Measurements from ENCODE around the gene ADAMTS20. TPM values are rescaled to one million over a fixed set of nuclear protein-coding genes. Genes with fewer than 3 reads are reported as not detected.

Gene ADAMTS20, protein sequence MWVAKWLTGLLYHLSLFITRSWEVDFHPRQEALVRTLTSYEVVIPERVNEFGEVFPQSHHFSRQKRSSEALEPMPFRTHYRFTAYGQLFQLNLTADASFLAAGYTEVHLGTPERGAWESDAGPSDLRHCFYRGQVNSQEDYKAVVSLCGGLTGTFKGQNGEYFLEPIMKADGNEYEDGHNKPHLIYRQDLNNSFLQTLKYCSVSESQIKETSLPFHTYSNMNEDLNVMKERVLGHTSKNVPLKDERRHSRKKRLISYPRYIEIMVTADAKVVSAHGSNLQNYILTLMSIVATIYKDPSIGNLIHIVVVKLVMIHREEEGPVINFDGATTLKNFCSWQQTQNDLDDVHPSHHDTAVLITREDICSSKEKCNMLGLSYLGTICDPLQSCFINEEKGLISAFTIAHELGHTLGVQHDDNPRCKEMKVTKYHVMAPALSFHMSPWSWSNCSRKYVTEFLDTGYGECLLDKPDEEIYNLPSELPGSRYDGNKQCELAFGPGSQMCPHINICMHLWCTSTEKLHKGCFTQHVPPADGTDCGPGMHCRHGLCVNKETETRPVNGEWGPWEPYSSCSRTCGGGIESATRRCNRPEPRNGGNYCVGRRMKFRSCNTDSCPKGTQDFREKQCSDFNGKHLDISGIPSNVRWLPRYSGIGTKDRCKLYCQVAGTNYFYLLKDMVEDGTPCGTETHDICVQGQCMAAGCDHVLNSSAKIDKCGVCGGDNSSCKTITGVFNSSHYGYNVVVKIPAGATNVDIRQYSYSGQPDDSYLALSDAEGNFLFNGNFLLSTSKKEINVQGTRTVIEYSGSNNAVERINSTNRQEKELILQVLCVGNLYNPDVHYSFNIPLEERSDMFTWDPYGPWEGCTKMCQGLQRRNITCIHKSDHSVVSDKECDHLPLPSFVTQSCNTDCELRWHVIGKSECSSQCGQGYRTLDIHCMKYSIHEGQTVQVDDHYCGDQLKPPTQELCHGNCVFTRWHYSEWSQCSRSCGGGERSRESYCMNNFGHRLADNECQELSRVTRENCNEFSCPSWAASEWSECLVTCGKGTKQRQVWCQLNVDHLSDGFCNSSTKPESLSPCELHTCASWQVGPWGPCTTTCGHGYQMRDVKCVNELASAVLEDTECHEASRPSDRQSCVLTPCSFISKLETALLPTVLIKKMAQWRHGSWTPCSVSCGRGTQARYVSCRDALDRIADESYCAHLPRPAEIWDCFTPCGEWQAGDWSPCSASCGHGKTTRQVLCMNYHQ (N-terminal part only)
- not detected in 2 replicates for total RNA-seq

DNA sequence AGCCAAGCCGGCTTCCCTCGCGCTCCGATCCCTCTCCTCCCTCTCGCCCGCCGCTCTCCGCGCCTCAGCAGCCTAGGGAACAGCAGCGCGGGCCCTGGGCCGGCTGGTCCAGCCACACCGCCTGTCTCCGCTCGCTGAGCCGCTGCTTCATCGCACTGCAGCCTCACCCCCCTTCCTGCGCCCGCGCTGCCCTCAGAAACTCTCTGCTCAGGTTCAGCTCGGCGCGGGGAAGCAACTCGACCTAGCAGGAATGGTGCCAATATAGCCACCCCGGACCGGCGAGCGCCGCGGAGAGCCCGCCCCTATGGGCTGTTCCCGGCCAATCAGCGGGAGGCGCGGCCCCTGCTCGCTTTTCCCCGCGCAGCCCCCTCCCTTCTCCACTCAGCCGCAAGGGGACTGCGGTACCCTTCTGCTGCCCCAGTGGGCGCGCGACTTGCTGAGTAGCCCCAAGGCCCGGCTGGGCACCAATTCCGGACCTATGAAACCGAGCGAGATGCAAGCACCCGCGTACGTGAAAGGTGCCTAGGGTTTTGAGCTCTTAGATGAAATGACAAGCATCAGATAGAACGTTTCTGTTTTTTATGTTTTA, at the start of gene ADAMTS20:
Gene ADAMTS20 (minus strand): TSS at position 233 of the 589 bp plus-strand sequence. CDS start 282 bp downstream, outside the sequence.
- no peaks in the 10 kb centered on the region for H3K36me3 ChIP-seq (ENCODE audit: control insufficient read depth, insufficient read depth, low read length)
- no peak for DNase-seq (ENCODE audit: low read depth)
- TF ChIP-seq CTCF (IDR thresholded peaks at IDR 0.05; ENCODE audit: insufficient read depth, low read length, severe bottlenecking), result no peak
- FAIRE-seq, result no peak
- H3K27me3 ChIP-seq (ENCODE audit: control insufficient read depth, insufficient read depth, low read length), result peaks cover 19% of the 10 kb centered on the region
- no peak within 1 kb of the TSS for H3K4me3 ChIP-seq (ENCODE audit: low read depth, low read length)

DNA sequence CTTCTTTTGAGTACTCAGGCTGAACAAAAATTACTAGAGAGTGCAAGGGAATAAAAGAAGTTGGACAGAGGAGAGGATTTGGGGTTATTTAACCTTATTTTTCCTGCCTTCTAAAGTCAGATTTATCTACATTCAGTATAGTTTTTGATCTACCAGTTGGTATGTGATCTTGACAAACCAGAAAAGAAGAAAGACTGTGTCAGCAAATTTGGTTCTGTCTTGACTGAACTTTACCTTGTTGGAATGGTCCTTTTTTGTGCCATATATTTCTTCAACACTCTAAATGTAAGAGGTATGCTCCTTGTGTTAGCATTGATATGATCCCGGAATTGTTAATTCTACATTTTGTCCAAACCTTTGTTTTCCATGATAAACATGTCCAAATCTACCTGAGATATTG, 47.7 kb upstream of the ADAMTS20 start:
- DNase-seq (ENCODE audit: low read depth), result no peak
- no peaks in the 10 kb centered on the region for H3K27me3 ChIP-seq (ENCODE audit: control insufficient read depth, insufficient read depth, low read length)
- H3K36me3 ChIP-seq (ENCODE audit: control insufficient read depth, insufficient read depth, low read length), result no peaks in the 10 kb centered on the region
- TF ChIP-seq CTCF (IDR thresholded peaks at IDR 0.05; ENCODE audit: insufficient read depth, low read length, severe bottlenecking), result no peak
- FAIRE-seq, result no peak
- no peak overlapping the region for H3K4me3 ChIP-seq (ENCODE audit: low read depth, low read length)

- Histone ChIP-seq H3K4me3 (ENCODE audit: low read depth, low read length) (no peak overlapping the region), H3K27me3 (ENCODE audit: control insufficient read depth, insufficient read depth, low read length) (no peaks in the 10 kb centered on the region), H3K36me3 (ENCODE audit: control insufficient read depth, insufficient read depth, low read length) (no peaks in the 10 kb centered on the region)
- DNase-seq (ENCODE audit: low read depth) (no peak), FAIRE-seq (no peak)
- TF ChIP-seq CTCF (IDR thresholded peaks at IDR 0.05; ENCODE audit: insufficient read depth, low read length, severe bottlenecking), result no peak
Measured at GRCh38 chr12:43599066-43599465, 47.1 kb upstream of the ADAMTS20 start.

DNA sequence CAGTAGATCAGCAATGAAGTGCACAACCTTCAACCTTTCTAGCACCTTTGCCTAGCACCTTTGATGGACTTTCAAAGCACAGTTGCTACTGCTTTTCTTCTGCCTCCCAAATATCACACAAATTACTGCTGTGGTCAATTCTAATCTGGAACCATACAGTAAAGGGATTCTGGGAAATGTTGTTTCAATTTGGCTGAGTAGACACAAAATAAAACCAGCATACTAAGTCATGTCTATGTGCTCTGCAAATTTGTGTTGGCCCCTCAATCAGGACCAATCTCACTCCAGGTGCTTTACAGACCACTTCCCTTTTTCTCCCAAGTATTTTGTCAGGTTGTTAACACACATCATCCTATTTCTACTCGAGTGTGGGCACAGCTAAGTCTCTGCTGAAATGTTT, 38.3 kb upstream of the ADAMTS20 start:
- DNase-seq (ENCODE audit: low read depth) (no peak), FAIRE-seq (peak; percentile 55)
- Histone ChIP-seq H3K4me3 (ENCODE audit: low read depth, low read length) (no peak overlapping the region), H3K27me3 (ENCODE audit: control insufficient read depth, insufficient read depth, low read length) (no peaks in the 10 kb centered on the region), H3K36me3 (ENCODE audit: control insufficient read depth, insufficient read depth, low read length) (no peaks in the 10 kb centered on the region)
- TF ChIP-seq CTCF (IDR thresholded peaks at IDR 0.05; ENCODE audit: insufficient read depth, low read length, severe bottlenecking), result no peak

- no peak for FAIRE-seq
- Histone ChIP-seq H3K36me3 (ENCODE audit: control insufficient read depth, insufficient read depth, low read length) (no peaks in the 10 kb centered on the region), H3K4me3 (ENCODE audit: low read depth, low read length) (no peak overlapping the region), H3K27me3 (ENCODE audit: control insufficient read depth, insufficient read depth, low read length) (no peaks in the 10 kb centered on the region)
- peak; percentile 61 for DNase-seq (ENCODE audit: low read depth)
- TF ChIP-seq CTCF (IDR thresholded peaks at IDR 0.05; ENCODE audit: insufficient read depth, low read length, severe bottlenecking), result no peak
Measured at GRCh38 chr12:43586646-43587245, 34.7 kb upstream of the ADAMTS20 start.
